Mesenteric fat pad (tissue), 1 donor: Measurements from ENCODE around the gene BACE2. TPM values are rescaled to one million over a fixed set of nuclear protein-coding genes. Genes with fewer than 3 reads are reported as not detected.
"Not testable (repeated sequence)": the region's sequence is repeated elsewhere in the genome, so short reads cannot be mapped to it uniquely, and the experiment has no call there.

Experiments
- DNase-seq: peaks from one replicate; pipeline ENCODE4 v3.0.0-alpha.2; 2020; ENCODE audit warnings: low spot score
- total RNA-seq: library from RNA; stranded (reverse); fragmentation: NEBNext Ultra II Directional; extraction: Animal tissue kit (Norgen Biotek cat#: 25700); gene quantifications from one replicate; pipeline ENCODE4 v1.2.1, GENCODE V29; 2021
- donor health status: DM: yes; HTN: yes; CAD: no.

The BACE2 gene
- total RNA-seq, 1 donor from 2014 or later, result 25.8 TPM

- no peak for DNase-seq
Observed at GRCh38 chr21:41182547-41182946, 14.6 kb downstream of the BACE2 start.

DNA sequence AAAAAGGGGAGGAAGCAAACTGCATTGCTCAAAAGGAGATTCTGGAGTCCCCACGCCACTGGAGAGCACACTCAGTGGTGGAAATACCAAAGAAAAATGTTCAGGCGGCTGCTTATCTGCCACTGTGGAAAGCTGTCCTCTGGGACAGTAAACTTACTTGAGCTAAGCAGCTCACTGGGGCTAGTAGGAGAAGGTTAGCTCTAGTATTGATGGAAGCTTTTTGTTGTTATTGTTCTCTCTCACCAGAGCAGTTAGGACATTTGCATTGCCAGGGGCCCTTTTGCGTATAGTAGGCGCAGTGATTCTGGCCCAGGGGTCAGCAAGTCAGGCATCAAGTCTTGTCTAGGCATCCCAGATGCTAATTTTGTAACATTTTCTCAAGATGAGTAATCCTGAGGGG lies 15.6 kb downstream of the BACE2 start:
- DNase-seq, result no peak

- DNase-seq, result no peak
Observed at GRCh38 chr21:41185802-41186201, 17.8 kb downstream of the BACE2 start.

DNA sequence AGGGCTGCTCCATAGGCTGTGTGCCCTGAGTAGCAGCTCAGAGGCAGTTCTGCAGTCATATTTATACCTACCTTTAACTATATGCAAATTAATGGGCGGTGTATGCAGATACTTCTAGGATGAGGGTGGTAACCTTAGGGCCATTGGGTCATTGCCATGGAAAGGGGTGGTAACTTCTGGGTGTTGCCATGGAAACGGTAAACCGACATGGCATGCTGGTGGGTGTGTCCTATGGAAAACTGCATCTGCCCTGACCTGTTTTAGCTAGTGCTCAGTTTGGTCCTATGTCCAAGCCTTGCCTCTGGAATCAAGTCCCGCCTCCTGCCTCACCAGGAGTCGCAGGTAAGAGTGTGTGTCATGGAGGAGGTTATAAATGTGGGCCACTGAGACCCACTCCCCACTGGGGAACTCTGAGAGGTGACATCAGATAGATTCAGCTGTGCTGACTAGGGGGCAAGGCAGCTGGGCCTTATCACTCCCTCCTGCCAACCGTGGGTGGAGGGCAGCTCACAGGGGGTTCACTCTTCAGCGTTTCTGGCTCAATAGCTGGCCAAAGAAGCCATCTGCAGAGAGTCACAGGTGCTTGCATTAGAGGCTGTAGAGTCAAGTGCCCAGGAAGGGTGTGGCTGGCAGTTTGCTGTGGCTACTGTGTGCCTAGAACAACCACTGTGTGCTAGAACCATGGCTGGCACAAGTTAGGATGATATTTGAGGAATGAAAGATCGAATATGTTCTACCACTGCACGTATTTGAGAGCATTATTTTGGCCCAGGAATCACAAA lies 19.0 kb downstream of the BACE2 start:
- DNase-seq, result no peak

DNA sequence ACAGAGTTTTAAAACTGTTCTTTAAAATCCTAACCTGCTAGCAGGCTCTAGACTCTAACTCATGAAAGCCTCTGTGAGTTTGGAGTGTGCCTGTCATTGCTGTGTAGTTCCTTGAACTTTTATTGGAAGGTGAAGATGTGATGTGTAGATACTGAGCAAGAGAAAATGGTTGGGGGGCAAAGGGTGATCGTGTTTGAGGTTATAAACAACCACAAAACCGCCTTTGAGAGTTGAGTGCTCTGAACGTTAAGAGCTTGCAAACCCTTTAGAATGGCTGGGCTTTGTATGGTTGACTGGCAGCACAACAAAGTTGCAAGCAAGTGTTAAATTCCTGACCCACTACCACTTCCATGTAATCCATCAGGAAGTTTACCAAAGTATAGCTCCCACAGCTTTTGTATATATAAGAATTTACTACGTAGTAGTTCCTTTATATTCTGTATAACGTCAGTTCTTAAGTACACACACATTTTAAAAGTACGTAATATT lies 19.6 kb downstream of the BACE2 start:
- no peak for DNase-seq

DNA sequence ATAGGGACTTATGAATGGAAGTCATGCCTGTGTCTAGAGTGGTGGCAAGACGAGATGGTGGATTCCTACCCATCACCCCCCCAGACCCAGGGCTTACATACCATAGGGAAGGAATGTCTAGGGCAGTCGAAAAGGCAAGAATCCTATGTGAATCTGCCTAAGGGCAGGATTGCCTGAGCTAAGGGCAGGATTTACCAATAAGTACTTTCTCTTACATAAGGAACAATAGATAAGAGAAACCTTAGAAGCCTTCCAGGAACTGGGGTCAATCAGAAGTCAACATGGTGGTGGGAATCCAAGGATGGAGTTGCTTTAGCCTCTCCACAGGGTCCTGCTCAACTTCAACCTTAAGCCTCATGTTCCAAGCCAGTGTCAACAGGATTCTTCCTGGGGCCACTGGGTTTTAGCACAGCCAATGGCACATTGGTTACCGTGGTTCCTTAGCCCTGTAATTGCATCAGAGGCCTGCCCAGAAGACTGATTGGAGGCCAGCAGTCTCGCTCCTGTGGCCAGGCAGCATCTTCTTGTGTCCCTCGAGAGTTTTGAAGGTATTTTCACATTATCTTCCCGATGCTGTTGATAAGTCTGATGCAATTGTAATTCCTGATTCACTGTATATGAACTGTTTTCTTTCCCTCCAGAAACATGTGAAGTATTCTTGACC lies 20.7 kb downstream of the BACE2 start:
- DNase-seq, result no peak

DNA sequence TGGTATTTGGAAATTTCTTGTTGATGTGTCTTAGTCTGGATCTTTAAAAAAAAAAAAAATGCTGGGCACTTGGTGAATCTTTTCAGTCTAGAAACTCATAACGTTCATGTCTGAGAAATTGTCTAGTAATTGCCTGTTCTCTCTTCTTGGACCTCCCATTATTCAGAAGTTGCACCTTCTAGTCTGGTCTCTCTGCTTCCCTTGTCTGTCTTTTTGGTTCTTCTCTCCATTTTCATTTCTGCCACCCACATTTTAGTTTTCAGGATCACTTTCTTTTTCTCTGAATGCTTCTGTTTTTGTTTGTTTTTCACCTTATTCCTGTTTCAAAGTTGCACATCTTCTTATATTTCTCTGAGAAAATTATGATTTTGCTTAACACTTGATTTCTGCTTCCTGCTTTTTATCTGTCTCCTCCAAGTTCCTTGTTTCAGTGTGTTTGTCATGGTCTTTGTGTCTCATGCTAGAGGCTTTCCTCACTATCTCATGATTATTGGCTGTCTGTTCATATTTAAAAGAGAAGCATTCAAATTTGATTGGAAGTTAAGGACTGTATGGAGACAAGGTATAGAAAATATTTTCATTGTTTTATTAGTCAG lies 21.3 kb downstream of the BACE2 start:
- DNase-seq, result no peak

- DNase-seq, result not testable (repeated sequence)
Observed at GRCh38 chr21:41192552-41192951, 24.6 kb downstream of the BACE2 start.

DNA sequence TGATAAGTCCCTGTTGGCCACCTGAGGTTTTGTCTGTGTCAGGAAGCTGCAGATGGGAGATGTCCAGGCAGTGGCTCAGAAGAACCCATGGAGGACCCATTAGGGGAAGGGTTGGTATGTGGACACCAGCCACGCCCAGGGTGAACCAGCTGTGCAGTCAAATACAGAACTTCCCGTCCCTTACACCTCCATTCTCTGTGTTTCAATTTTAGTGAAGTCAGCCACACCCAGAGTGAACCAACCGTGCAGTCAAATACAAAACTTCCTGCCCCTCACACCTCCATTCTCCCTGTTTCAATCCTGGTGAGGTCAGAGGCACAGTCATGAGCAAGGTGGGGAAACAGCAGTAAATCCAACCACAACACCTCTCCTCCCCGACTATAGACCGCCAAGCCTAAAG lies 27.4 kb downstream of the BACE2 start:
- DNase-seq, result no peak

DNA sequence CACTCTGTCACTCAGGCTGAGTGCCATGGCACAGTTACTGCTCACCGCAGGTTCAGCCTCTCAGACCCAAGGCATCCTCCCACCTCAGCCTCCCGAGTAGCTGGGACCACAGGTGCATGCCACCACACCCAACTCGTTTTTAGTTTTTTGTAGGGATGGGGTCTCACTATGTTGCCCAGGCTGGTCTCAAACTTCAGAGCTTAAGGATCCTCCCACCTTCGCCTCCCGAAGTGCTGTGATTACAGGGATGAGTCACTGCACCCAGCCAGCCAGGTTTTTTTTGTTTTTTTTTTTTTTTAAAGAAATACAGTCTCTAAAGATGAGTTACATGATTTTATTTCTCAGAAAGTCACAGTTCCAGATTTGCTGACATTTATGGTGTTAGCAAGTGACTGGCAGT lies 29.0 kb downstream of the BACE2 start:
- DNase-seq, result no peak

GRCh38 chr21:41197582-41197981 lies 29.6 kb downstream of the BACE2 start:
- DNase-seq, result no peak

- not testable (repeated sequence) for DNase-seq
Observed at GRCh38 chr21:41198647-41199046, 30.7 kb downstream of the BACE2 start.

- DNase-seq, result no peak
Observed at GRCh38 chr21:41199123-41199522, 31.2 kb downstream of the BACE2 start.

GRCh38 chr21:41199588-41199987 lies 31.6 kb downstream of the BACE2 start:
- no peak for DNase-seq

GRCh38 chr21:41201385-41201784 lies 33.4 kb downstream of the BACE2 start:
- no peak for DNase-seq

GRCh38 chr21:41204736-41205135 lies 36.8 kb downstream of the BACE2 start:
- no peak for DNase-seq

DNA sequence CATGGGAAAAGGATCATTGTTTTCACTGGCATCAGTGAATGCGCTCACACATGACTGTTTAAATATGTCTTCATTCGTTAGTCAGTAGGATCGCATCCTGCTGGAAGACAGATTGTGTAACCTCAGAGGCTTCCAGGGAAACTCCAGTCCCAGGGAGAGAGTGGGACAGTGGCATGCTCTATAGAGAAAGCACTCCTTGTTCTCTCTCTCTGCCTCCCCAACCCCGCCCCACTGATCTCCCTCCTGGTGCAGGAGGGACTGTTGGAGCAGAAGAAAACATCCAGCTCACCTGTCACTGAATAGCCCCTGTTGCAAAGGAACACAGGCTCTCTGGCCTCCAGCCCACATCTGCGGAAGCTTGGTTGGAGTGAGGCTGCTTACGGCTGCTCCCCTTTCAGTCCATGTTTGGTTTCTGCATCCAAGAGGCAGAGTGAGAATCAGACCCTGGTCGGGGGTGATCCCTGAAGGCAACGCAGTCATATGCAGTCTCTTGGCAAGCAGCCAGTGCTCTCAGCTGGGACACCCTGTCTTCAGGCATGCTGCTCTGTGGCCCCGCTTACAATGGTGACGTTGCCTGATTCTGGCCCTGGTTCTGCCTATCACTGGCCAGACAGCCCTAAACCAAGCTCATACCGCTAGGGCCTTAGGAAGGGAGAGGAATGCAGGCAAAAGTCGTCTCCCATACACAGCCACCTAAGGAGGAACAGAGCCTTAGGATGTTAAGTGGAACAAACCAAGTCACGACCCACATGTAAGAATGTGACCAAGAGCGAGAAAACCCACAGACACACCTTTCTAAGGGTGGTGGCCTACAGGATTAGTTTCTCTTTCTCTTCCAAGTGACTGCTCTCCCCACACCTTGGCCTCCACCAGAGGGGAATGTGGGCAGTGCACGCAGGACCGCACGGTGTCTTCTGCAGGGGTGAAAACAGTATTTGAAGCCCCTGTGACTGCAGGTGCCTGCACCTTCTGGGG lies 39.7 kb downstream of the BACE2 start:
- no peak for DNase-seq

- DNase-seq, result no peak
Observed at GRCh38 chr21:41208376-41208763, 40.4 kb downstream of the BACE2 start.

GRCh38 chr21:41209016-41209619 lies 41.2 kb downstream of the BACE2 start:
- no peak for DNase-seq

GRCh38 chr21:41210426-41211059 lies 42.6 kb downstream of the BACE2 start:
- DNase-seq, result no peak
